GM21825 (cell line): Measurements from ENCODE around the gene RDM1.
"Not testable (repeated sequence)": the region's sequence is repeated elsewhere in the genome, so short reads cannot be mapped to it uniquely, and the experiment has no call there.

Experiments used
- ATAC-seq: cut with Tn5 transposase; IDR thresholded peaks from one replicate; pipeline ENCODE4 v1.9.1; 2021; ENCODE audit warnings: mild to moderate bottlenecking, moderate library complexity; ENCODE audit not compliant: unreplicated experiment

RDM1 gene

GRCh38 chr17:35900708-35901480 lies 29.7 kb downstream of the RDM1 start:
- no peak for ATAC-seq

- no peak for ATAC-seq
Measured at GRCh38 chr17:35900280-35900679, 30.3 kb downstream of the RDM1 start.

GRCh38 chr17:35898283-35899070 lies 32.1 kb downstream of the RDM1 start:
- no peak for ATAC-seq

GRCh38 chr17:35897772-35898171 lies 32.8 kb downstream of the RDM1 start:
- ATAC-seq, result not testable (repeated sequence)

- no peak for ATAC-seq
Measured at GRCh38 chr17:35895636-35896587, 34.7 kb downstream of the RDM1 start.

GRCh38 chr17:35894206-35894605 lies 36.4 kb downstream of the RDM1 start:
- no peak for ATAC-seq

- no peak for ATAC-seq
Measured at GRCh38 chr17:35893751-35894150, 36.8 kb downstream of the RDM1 start.

- ATAC-seq, result no peak
Measured at GRCh38 chr17:35892091-35893035, 38.2 kb downstream of the RDM1 start.

- ATAC-seq, result no peak
Measured at GRCh38 chr17:35891269-35891668, 39.3 kb downstream of the RDM1 start.

GRCh38 chr17:35890774-35891155 lies 39.8 kb downstream of the RDM1 start:
- ATAC-seq, result no peak

- ATAC-seq, result no peak
Measured at GRCh38 chr17:35889818-35890773, 40.5 kb downstream of the RDM1 start.

GRCh38 chr17:35889241-35889640 lies 41.3 kb downstream of the RDM1 start:
- ATAC-seq, result no peak

GRCh38 chr17:35879773-35880654 lies 50.6 kb downstream of the RDM1 start, which contains the start of gene CCL5:
Gene CCL5, minus strand, starts transcription at chr17:35880360.
- peak; percentile 85 for ATAC-seq

- no peak for ATAC-seq
Measured at GRCh38 chr17:35878361-35878760, 52.2 kb downstream of the RDM1 start.

GRCh38 chr17:35877345-35878029 lies 53.1 kb downstream of the RDM1 start:
- no peak for ATAC-seq

GRCh38 chr17:35876534-35876933 lies 54.0 kb downstream of the RDM1 start:
- ATAC-seq, result no peak

- ATAC-seq, result no peak
Measured at GRCh38 chr17:35875800-35876139, 54.8 kb downstream of the RDM1 start.
